Posterior cingulate gyrus (tissue), 11 donors: ENCODE data around the gene BPIFB4.
"Not testable (repeated sequence)": the region's sequence is repeated elsewhere in the genome, so short reads cannot be mapped to it uniquely, and the experiment has no call there.

ENCODE experiments used
- DNase-seq, 10 donors: peaks; one replicate each; pipeline versions ENCODE4 v3.0.0 to v3.0.0-alpha.2; 2020 to 2021; ENCODE audit warnings: mixed read lengths in 3 of 10
- intact Hi-C: fragments of 100-400 bp; cut with DNase I; formaldehyde crosslinking; loops from one replicate; pipeline ENCODE4 v1.15.1; 2023

Gene BPIFB4

GRCh38 chr20:33082546-33082945 lies 3.1 kb downstream of the BPIFB4 start:
- DNase-seq = no peak
- intact Hi-C loops = no loop called here

DNA sequence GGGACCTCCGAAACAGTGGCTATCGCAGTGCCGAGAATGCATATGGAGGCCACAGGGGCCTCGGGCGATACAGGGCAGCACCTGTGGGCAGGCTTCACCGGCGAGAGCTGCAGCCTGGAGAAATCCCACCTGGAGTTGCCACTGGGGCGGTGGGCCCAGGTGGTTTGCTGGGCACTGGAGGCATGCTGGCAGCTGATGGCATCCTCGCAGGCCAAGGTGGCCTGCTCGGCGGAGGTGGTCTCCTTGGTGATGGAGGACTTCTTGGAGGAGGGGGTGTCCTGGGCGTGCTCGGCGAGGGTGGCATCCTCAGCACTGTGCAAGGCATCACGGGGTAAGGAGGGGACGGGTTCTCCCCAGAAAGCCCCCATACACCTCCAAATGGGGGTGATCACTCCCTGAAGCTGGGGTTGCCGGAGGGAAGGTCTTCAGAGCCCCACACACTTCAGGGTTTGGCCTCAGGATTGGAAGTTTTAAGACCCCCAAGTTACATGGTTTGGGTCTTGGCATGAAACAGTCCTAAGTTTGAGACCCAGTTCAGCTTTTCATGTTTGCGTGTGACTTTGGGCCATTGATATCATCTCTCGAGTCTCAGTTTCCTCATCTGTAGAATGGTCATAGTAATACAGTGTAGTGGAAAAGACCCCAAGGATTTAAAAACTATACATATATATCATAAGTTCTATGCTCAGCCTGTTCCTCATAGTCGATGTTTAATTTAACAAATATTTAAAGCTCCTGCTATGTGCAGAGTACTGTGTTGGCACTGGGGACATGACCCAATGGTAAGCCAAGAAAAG lies 4.3 kb downstream of the BPIFB4 start:
- intact Hi-C loops = no loop called here
- DNase-seq = peak in 2 of 10 donors; percentile 57 to 62

GRCh38 chr20:33084722-33085121 lies 5.3 kb downstream of the BPIFB4 start:
- peak in 1 of 10 donors; percentile 57 for DNase-seq
- intact Hi-C loops = no loop called here

DNA sequence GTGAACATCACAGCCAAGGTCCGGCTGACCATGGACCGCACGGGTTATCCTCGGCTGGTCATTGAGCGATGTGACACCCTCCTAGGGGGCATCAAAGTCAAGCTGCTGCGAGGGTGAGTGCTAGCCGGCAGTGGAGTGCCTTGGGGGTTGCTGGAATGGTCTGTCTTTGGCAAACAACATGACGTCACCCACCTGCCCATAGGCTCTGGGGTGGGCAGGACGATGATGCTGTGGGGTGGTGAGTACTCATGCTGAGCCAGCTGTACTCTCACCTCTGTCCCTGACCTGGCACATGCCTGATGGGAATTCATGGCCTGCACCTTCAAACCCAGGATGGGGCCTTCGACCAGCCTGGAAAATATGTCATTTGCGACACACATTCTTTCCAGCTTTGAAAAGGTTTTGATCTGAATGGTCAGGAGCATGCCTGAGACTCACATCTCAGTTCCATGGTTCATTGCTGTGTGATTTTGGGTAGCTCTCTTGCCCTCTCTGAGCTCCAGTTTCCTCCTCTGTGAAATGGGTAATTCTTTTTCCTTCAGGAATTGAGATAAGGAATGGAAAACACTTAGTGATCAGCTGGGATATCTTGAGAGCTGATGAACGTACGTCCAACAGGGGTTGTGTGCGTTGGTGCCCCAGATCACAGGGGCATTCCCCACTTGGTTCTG lies 6.7 kb downstream of the BPIFB4 start:
- intact Hi-C loops = no loop called here
- DNase-seq = peak in 1 of 10 donors; percentile 46

DNA sequence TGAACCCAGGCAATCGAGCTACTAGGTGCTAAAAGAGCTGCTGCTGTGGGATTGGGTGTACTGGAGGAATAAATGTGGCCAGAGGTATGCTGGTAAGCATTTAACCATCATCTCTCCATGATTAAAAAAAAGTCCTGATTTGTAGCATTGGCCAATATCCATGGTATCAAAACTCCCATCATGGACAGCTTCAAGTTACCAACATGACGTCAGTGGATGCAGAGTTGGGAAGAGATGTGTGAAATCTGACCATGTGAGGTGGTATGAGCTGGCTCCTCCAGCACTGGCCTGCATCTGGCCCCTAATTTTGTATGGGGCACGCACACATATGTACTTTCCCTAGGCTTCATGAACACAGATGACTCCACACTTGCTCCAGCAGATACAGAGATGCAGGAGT lies 11.7 kb downstream of the BPIFB4 start:
- no peak for DNase-seq
- intact Hi-C loops = no loop called here

DNA sequence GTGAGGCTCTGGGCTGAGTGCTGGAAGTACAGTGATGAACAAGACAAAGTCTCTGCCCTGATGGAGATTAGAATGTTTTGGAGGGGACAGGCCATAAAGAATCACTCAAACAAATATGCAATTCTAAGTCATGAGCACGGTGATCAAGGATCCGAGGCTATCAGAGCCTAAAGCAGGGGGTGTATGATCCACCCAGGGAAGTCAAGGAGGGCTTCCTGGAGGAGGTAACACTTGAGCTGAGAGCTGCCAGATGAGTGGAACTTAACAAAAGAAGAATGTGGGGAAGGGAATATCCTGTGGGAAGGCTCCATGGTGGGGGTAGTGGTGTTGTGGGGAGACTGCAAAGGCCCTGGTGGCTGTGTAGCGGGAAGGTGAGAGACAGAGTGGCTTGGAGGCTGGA lies 12.2 kb downstream of the BPIFB4 start:
- intact Hi-C loops = no loop called here
- DNase-seq = no peak

DNA sequence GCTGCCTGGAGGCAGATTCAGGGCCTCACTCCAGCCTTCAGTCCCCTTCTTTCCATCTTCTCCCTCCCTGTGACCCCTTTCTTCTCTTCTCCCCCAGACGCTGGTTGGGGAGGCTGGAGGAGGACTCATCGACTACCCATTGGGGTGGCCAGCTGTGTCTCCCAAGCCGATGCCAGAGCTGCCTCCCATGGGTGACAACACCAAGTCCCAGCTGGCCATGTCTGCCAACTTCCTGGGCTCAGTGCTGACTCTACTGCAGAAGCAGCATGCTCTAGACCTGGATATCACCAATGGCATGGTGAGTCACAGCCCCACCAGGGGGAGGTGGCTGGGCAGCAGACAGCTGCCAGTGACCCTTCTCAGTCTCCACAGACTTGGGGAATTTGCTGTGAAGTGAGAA lies 12.9 kb downstream of the BPIFB4 start:
- intact Hi-C loops = no loop called here

DNA sequence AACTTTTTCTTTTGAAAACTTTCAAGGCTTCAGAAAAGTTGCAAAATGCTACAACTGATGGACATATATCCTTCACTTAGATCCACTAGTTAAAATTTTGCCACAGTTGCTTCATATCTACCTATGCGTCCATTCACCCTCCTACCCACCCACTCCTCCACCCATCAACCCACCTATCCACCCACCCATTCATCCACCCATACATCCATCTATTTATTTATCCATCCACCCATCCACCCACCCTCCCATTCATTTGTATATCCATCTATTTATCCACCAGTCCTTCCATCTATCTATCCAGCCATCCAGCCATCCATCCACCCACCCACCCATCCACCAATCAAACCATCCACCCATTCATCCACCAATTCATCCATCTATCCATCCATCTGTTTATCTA lies 13.6 kb downstream of the BPIFB4 start:
- DNase-seq = no peak
- intact Hi-C loops = no loop called here

More for the DNA sequence above, 12.9 kb downstream of the BPIFB4 start:
- no peak for DNase-seq

GRCh38 chr20:33093582-33093981 lies 14.1 kb downstream of the BPIFB4 start:
- no peak for DNase-seq
- intact Hi-C loops = no loop called here

DNA sequence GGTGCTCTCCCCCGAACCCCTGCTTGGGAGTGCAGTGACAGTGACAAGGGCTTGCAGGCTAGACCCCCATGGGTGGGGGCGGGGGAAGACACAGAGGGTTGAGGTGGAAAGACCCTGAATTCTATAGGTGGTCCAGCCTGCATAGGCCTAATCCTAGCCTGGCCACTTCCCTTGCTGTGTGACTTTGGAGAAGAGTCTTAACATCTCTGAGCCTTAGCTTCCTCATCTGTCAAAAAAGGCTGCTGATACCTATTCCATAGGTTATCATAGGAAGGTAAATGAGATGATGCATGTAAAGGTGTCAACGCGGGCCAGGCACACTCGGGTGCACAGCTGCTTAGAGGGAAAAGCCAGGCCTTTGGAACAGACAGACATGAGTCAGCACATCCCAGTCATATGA lies 15.8 kb downstream of the BPIFB4 start:
- intact Hi-C loops = no loop called here
- no peak for DNase-seq

DNA sequence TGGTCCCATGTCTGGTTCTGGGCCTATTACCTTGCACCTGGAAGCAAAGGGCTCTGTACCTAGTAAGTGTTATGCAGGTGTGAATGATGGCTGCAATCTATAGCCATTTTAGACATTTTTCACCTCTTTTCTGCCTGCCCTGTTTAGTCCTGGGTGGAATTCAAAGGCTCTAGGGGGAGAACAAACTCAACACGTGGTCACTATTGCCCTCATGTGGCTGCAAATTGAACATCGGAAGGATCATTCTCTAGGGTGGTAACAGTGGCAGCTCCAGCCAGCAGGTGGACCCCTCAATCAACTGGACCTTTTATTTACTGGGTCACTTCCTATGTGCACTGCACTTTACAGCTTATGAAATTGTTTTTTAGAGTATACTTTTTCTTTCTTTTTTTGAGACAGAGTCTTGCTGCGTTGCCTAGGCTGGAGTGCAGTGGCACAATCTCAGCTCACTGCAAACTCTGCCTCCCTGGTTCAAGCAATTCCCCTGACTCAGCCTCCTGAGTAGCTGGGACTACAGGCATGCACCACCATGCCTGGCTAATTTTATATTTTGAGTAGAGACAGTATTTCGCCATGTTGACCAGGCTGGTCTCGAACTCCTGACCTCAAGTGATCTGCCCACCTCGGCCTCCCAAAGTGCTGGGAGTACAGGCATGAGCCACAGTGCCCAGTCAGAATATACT lies 16.6 kb downstream of the BPIFB4 start:
- DNase-seq = peak in 7 of 10 donors; percentile 25 to 92 (median 66)
- intact Hi-C loops = loop anchor here (1.0 to 2.0 kb wide), 3 partner anchors 194 to 305 kb away; no protein-coding TSS in a partner anchor

DNA sequence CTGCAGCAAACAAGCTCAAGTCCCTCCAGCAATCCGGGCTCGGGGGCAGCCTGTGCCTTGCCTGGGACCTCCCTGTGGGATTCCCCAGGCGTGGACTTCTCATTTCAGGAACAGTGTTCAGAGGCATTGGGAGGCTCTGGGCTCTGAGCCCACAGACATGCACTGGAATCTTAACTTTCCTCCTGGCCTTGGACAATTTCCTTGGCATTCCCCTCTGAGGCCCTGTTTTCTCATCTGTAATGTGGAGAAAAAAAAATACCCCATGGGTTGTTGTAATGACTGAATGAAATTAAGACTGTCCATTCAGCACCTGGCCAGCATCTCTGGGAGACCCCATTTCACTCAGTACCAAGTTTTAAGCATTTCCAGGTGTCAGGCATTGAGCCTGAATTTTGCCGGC lies 17.6 kb downstream of the BPIFB4 start:
- no peak for DNase-seq
- intact Hi-C loops = loop anchor here (2.0 kb wide), 1 partner anchor 306 kb away; no protein-coding TSS in a partner anchor

GRCh38 chr20:33099843-33100538 lies 20.5 kb downstream of the BPIFB4 start:
- intact Hi-C loops = no loop called here
- no peak for DNase-seq

DNA sequence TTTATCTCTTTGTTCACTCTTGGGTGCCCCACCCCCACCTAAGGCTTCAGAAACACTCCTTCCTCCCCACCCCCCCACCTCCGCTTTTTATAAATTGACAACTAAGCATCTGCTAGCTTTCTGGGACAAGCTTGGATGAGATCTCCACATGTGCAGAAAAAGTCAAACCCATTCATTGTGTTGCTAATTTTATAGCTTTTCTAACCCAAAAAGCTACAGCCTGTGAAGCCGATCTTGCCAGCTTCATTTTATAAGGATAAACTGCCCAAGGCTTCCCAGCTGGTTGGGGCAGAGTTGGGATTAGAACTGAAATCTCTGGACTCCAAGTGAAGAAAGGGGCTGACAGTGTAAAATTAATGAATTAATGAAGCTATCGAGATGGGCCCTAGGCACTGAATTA lies 24.1 kb downstream of the BPIFB4 start:
- DNase-seq = no peak
- intact Hi-C loops = no loop called here

DNA sequence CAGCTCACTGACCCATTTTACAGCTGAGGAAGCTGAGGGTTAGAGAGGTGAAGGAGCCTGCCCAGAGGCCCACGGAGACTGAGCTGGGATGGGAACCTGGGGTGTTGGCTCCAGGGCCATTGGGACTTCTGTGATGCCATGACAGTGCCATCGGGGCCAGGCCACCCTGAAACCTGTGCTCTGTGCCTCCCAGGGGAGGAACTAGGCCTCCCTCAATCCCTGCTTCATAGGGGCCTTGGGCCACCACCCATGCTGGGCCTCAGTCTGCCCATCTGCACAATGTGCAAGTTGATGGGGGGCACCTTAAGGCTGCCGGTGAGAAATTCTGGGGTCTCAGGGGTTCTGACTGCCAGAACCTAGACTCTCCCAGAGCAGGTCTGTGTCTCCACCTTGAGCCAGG lies 24.9 kb downstream of the BPIFB4 start:
- intact Hi-C loops = no loop called here
- no peak for DNase-seq

- DNase-seq = no peak
- intact Hi-C loops = no loop called here
Measured at GRCh38 chr20:33105316-33105924, 26.0 kb downstream of the BPIFB4 start.

DNA sequence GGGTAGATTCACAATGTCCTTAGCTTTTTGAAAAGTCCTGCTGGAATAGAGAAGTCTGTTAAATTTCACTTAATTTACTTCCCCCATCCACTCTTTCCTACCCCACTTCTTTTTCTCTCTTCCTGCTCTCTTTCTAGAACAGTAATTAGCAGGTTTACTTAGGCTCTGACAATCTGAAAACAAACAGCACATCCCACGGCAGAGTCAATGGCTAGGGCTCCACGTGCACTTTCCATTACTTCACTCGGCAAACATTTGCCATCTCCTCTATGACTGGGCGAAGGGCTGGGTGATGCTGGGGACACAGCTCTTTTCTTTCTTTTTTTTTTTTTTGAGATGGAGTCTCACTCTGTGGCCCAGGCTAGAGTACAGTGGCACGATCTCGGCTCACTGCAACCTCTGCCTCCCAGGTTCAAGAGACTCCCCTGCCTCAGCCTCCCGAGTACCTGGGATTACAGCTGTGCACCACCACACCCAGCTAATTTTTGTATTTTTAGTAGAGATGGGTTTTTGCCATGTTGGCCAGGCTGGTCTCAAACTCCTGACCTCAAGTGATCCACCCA lies 26.7 kb downstream of the BPIFB4 start:
- intact Hi-C loops, DNase-seq: not testable (repeated sequence)

DNA sequence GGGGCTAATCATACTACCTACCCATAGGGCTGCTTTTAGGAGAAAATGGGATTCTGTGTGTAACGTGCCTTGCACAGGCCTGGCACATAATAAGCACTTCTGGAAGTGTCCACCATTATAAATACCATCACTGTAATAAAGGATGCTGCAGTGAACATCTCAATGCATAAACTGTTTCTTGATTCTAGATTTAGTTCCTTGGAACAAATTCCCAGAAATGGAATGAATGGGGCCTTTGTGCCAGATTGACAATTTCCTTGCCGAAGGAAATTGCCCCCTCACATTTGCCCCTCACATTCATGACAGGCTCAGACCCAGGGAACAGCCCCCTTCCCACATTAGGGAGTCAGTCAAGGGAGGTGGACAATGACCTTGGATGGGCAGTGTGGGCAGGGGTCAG lies 29.2 kb downstream of the BPIFB4 start:
- no peak for DNase-seq
- intact Hi-C loops = no loop called here

- intact Hi-C loops = no loop called here
- DNase-seq = no peak
Measured at GRCh38 chr20:33110147-33110825, 30.8 kb downstream of the BPIFB4 start.
